ENCODE results near the gene ANK3. TPM values are rescaled to one million over a fixed set of nuclear protein-coding genes. Genes with fewer than 3 reads are reported as not detected.
A peak's percentile ranks its signal among the peaks of the same experiment; 100 is the strongest.

Gene ANK3
- total and polyA plus RNA-seq, 2 experiments from 2014 or later = 46.5 to 85.2 TPM

DNA sequence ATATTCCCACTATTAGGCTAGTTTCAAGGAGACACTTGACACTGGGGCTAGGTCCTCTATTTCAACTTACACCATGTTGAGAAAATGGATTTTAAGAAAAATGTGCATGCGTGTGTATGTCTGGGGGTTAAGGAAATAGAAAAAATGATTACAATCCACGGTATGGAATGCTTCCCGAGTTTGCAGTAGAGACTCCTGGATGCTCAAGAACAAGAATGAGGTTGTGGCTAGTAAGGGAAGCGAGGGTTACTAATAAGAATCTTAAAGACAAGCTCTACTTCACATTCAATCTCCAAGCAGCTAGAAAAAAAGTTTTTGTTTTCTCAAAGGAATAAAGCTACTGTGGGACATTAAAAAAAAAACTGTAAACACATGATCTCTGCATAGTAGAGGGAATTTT lies 54.7 kb downstream of the ANK3 start (continued):
- no peak for TF ChIP-seq ETS1 (IDR thresholded peaks at IDR 0.05)
- TF ChIP-seq CREB1 (CRISPR knock-in tag; IDR thresholded peaks at IDR 0.05; ENCODE audit: low read depth) = no peak
- TF ChIP-seq POLR2AphosphoS5 (IDR thresholded peaks at IDR 0.05; ENCODE audit: low read depth) = no peak
- no peak for TF ChIP-seq JUNB (IDR thresholded peaks at IDR 0.05; ENCODE audit: unreplicated experiment)

DNA sequence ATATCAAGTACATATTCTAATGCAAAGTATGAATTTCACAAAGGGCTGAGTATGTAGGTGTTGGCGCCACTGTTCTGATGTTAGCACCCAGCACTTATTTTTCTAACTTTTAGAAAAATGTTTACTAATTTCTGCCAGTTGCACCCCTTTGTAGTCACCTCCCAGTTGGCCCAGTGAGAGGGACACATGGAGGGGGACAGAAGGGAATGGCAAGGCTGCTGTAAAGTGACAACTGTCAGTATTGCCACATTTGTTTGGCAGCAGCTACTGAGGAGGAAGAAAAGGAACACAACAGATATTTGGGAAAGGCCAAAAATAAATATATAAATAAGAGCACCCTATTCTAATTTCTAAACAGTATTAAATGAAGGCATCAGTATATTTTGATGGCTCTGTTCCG lies 57.3 kb downstream of the ANK3 start:
- Histone ChIP-seq H3K27me3 (ENCODE audit: insufficient read depth) (no peaks in the 10 kb centered on the region), H3K36me3 (ENCODE audit: insufficient read depth) (no peaks in the 10 kb centered on the region), H4K20me1 (replicated peaks; ENCODE audit: insufficient read depth) (no peaks in the 10 kb centered on the region), H3K27ac (ENCODE audit: low read depth) (no peak overlapping the region), H3K4me3 (no peak overlapping the region), H3F3A (replicated peaks; ENCODE audit: low read depth) (no peaks in the 10 kb centered on the region), H3K9me2 (ENCODE audit: insufficient read depth) (no peaks in the 10 kb centered on the region), H3K79me2 (replicated peaks; ENCODE audit: insufficient read depth) (no peaks in the 10 kb centered on the region), H3K4me1 (ENCODE audit: insufficient read depth) (peaks cover 6% of the 10 kb centered on the region; the same call in 1 of the 2 replicates), H2AFZ (no peak overlapping the region), H3K4me2 (no peak overlapping the region)
- DNase-seq (ENCODE audit: low spot score) = no peak
- Mint-ChIP-seq H3K27me3 (ENCODE audit: insufficient read depth, low read depth, poor library complexity) (no peaks in the 10 kb centered on the region), H3K4me3 (no peak overlapping the region), H3K36me3 (ENCODE audit: low read depth) (no peaks in the 10 kb centered on the region), H3K9me3 (no peaks in the 10 kb centered on the region; the same call in 2 of the 3 replicates), H3K27ac (0 out of 2 replicates have a peak overlapping the region, but pooled peaks have one; percentile 53), H3K4me1 (peaks cover 14% of the 10 kb centered on the region; the same call in 2 of the 3 replicates)
- no peak for ATAC-seq
- TF ChIP-seq ZNF331 (CRISPR knock-in tag; IDR thresholded peaks at IDR 0.05; ENCODE audit: low read depth) = no peak
- no peak for TF ChIP-seq EZH2 (IDR thresholded peaks at IDR 0.05; ENCODE audit: low read depth, unreplicated experiment)
- no peak for TF ChIP-seq STAT1 (IDR thresholded peaks at IDR 0.05; ENCODE audit: unreplicated experiment)
- no peak for TF ChIP-seq NANOG (IDR thresholded peaks at IDR 0.05; ENCODE audit: borderline replicate concordance)
- no peak for TF ChIP-seq POLR2AphosphoS5 (IDR thresholded peaks at IDR 0.05; ENCODE audit: low read depth)
- TF ChIP-seq CTCF (conservative IDR thresholded peaks at IDR 0.05; ENCODE audit: low read depth in 2 of 2) = no peak
- TF ChIP-seq REST (IDR thresholded peaks at IDR 0.05; ENCODE audit: unreplicated experiment) = no peak
- no peak for TF ChIP-seq ETS1 (IDR thresholded peaks at IDR 0.05)
- no peak for TF ChIP-seq JUNB (IDR thresholded peaks at IDR 0.05; ENCODE audit: unreplicated experiment)
- TF ChIP-seq EZH2phosphoT487 (IDR thresholded peaks at IDR 0.05; ENCODE audit: unreplicated experiment) = no peak
- no peak for TF ChIP-seq ZNF114 (CRISPR knock-in tag; IDR thresholded peaks at IDR 0.05)

Measured in GM23338 (cell line).